ENCODE data around the gene KRT85.

The KRT85 gene

GRCh38 chr12:52395761-52396434, 28.6 kb upstream of the KRT85 start:
- TF ChIP-seq CTCF (IDR thresholded peaks at IDR 0.05) = peak; percentile 79
- no peak for TF ChIP-seq ZFX (IDR thresholded peaks at IDR 0.05; ENCODE audit: borderline replicate concordance)
- H3K27ac ChIP-seq = no peak overlapping the region

- H3K27ac ChIP-seq = no peak overlapping the region
- TF ChIP-seq ZFX (IDR thresholded peaks at IDR 0.05; ENCODE audit: borderline replicate concordance) (no peak), CTCF (IDR thresholded peaks at IDR 0.05) (no peak)
Observed at GRCh38 chr12:52394836-52395405, 27.6 kb upstream of the KRT85 start.

GRCh38 chr12:52392465-52393007, 25.3 kb upstream of the KRT85 start:
- H3K27ac ChIP-seq = no peak overlapping the region
- TF ChIP-seq ZFX (IDR thresholded peaks at IDR 0.05; ENCODE audit: borderline replicate concordance) (no peak), CTCF (IDR thresholded peaks at IDR 0.05) (no peak)

- no peak overlapping the region for H3K27ac ChIP-seq
- TF ChIP-seq CTCF (IDR thresholded peaks at IDR 0.05) (no peak), ZFX (IDR thresholded peaks at IDR 0.05; ENCODE audit: borderline replicate concordance) (no peak)
Observed at GRCh38 chr12:52391618-52392002, 24.3 kb upstream of the KRT85 start.

GRCh38 chr12:52390739-52391617, 23.7 kb upstream of the KRT85 start:
- TF ChIP-seq CTCF (IDR thresholded peaks at IDR 0.05) = peak; percentile 66
- no peak for TF ChIP-seq ZFX (IDR thresholded peaks at IDR 0.05; ENCODE audit: borderline replicate concordance)
- H3K27ac ChIP-seq = no peak overlapping the region

GRCh38 chr12:52389313-52390207, 22.3 kb upstream of the KRT85 start:
- no peak overlapping the region for H3K27ac ChIP-seq
- no peak for TF ChIP-seq CTCF (IDR thresholded peaks at IDR 0.05)
- no peak for TF ChIP-seq ZFX (IDR thresholded peaks at IDR 0.05; ENCODE audit: borderline replicate concordance)

Data from 22Rv1 (cell line).